Ishikawa (cell line): Measurements from ENCODE around the gene MYH15.

Experiments
- CEBPB ChIP-seq: IDR thresholded peaks from 2 replicates; pipeline ENCODE4 v1.6.1; 2012
- CREB1 ChIP-seq: IDR thresholded peaks from 2 replicates; pipeline ENCODE4 v1.6.1; 2012; ENCODE audit warnings: low read depth
- EGR1 ChIP-seq: IDR thresholded peaks from 2 replicates; pipeline ENCODE4 v1.6.1; 2012
- EP300 ChIP-seq: IDR thresholded peaks from 2 replicates; pipeline ENCODE4 v1.6.1; 2012; ENCODE audit warnings: borderline replicate concordance
- FOXM1 ChIP-seq: IDR thresholded peaks from 2 replicates; pipeline ENCODE4 v1.6.1; 2012; ENCODE audit warnings: low read depth, borderline replicate concordance
- NFIC ChIP-seq: IDR thresholded peaks from 2 replicates; pipeline ENCODE4 v1.6.1; 2012
- RAD21 ChIP-seq: IDR thresholded peaks from 2 replicates; pipeline ENCODE4 v1.6.1; 2012; ENCODE audit warnings: low read depth
- TAF1 ChIP-seq: IDR thresholded peaks from 2 replicates; pipeline ENCODE4 v1.6.1; 2012; ENCODE audit warnings: low read depth, mild to moderate bottlenecking
- TCF12 ChIP-seq: IDR thresholded peaks from 2 replicates; pipeline ENCODE4 v1.6.1; 2012; ENCODE audit warnings: low read depth
- TEAD4 ChIP-seq: IDR thresholded peaks from 2 replicates; pipeline ENCODE4 v1.6.1; 2012
- YY1 ChIP-seq: IDR thresholded peaks from 2 replicates; pipeline ENCODE4 v1.6.1; 2012; ENCODE audit warnings: low read depth
- ZBTB7A ChIP-seq: IDR thresholded peaks from 2 replicates; pipeline ENCODE4 v1.6.1; 2012; ENCODE audit warnings: low read depth
- TF ChIP-seq, protein P1 (sequence below): IDR thresholded peaks from 2 replicates; pipeline ENCODE4 v1.6.1; 2012
- TF ChIP-seq, protein P2 (sequence below): IDR thresholded peaks from 2 replicates; pipeline ENCODE4 v1.6.1; 2012
- TF ChIP-seq, protein P3 (sequence below): IDR thresholded peaks from 2 replicates; pipeline ENCODE4 v1.6.1; 2012; ENCODE audit warnings: low read depth, mild to moderate bottlenecking

Gene MYH15

DNA sequence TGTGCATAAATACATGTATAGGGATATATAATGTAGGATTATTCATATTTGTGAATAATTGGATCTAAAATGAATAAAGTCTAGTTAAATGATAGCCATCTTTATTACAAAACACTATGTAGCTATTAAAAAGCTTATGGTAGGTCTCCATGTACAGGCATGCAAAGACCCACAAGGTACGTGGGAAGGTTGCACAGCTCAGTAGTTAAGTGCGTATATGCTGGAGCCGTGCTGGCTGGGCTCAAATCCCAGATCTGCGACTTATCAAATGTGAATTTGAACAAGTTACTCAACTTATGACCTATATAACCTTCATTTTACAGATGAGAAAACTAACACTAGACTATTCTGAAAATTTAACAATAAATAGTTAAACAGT is 100.6 kb downstream of the MYH15 start:
- TF ChIP-seq RAD21 (no peak), CEBPB (no peak), NFIC (no peak), EP300 (no peak), ZBTB7A (no peak), YY1 (no peak), FOXM1 (no peak), CREB1 (no peak)
- TF ChIP-seq, protein P1, sequence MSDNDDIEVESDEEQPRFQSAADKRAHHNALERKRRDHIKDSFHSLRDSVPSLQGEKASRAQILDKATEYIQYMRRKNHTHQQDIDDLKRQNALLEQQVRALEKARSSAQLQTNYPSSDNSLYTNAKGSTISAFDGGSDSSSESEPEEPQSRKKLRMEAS, result no peak
- TF ChIP-seq, protein P2, sequence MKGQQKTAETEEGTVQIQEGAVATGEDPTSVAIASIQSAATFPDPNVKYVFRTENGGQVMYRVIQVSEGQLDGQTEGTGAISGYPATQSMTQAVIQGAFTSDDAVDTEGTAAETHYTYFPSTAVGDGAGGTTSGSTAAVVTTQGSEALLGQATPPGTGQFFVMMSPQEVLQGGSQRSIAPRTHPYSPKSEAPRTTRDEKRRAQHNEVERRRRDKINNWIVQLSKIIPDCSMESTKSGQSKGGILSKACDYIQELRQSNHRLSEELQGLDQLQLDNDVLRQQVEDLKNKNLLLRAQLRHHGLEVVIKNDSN, result no peak
- TF ChIP-seq, protein P3, sequence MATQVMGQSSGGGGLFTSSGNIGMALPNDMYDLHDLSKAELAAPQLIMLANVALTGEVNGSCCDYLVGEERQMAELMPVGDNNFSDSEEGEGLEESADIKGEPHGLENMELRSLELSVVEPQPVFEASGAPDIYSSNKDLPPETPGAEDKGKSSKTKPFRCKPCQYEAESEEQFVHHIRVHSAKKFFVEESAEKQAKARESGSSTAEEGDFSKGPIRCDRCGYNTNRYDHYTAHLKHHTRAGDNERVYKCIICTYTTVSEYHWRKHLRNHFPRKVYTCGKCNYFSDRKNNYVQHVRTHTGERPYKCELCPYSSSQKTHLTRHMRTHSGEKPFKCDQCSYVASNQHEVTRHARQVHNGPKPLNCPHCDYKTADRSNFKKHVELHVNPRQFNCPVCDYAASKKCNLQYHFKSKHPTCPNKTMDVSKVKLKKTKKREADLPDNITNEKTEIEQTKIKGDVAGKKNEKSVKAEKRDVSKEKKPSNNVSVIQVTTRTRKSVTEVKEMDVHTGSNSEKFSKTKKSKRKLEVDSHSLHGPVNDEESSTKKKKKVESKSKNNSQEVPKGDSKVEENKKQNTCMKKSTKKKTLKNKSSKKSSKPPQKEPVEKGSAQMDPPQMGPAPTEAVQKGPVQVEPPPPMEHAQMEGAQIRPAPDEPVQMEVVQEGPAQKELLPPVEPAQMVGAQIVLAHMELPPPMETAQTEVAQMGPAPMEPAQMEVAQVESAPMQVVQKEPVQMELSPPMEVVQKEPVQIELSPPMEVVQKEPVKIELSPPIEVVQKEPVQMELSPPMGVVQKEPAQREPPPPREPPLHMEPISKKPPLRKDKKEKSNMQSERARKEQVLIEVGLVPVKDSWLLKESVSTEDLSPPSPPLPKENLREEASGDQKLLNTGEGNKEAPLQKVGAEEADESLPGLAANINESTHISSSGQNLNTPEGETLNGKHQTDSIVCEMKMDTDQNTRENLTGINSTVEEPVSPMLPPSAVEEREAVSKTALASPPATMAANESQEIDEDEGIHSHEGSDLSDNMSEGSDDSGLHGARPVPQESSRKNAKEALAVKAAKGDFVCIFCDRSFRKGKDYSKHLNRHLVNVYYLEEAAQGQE, result no peak

DNA sequence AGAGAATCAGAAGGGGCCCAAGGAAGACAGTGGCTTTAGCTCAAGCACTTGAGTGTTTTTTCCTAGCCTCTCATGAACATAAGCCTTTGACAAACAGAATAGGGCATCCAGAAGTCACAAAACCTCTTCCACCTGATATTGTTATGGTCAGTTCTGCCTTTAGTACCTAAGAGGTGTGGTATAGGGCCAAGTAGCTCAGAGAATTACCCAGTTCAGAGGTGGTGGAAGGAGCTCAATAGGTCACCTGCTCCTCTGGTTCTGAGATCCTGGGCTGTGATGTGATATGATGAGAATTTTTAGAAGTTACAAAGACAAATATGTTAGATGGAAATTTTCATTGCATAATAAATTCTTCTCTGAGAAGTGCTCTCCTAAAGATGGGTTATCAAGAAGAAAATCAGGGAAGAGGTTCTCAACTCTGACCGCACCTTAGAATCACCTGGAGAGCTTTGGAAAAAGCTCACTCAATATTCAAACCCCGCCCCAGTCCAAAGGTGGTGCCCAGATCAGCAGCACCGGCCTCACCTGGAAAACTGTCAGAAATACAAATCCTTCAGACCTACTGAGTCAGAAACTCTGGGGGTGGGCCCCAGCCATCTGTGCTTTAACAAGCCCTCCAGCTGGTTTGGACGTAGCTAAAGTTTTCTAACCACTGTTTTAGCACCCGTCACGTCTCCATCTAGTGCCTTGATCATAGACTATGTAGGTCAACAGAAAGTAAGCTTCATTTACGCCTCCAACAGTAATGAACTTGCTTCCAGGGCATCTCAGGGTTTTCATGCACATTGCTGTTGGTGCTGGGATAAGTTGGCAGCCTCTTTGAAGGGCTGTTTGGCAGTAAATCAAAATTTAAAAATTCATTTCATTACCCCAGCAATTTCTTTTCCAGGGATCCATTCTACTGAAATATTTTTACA is 101.3 kb downstream of the MYH15 start:
- TF ChIP-seq EP300 (no peak), RAD21 (no peak), FOXM1 (no peak), TEAD4 (no peak), TCF12 (no peak), EGR1 (no peak), CREB1 (no peak)
- TF ChIP-seq, protein P2, result no peak
- TF ChIP-seq, protein P1, result no peak

DNA sequence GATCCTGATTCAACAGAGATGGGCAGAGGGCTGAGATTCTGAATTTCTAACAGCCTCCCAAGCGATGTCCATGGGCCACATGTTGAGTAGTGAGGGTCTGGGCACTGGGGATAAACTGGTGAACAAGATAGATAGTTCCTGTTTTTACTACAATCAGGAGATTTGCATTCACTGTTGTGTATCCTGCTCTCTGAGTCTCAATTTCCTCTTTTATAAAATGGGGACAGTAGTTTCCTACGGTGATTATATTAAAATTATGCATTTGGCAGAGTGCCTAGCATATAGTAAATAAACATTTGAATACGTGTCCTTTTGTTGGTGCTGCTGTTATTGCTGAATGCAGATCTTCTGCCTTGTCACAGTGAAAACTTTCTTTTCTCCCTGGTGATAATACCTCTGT is 102.5 kb downstream of the MYH15 start:
- no peak for TF ChIP-seq EGR1
- TF ChIP-seq, protein P3, result no peak
- TF ChIP-seq RAD21, result no peak
- no peak for TF ChIP-seq TAF1
- TF ChIP-seq CEBPB, result no peak
- TF ChIP-seq NFIC, result no peak
- TF ChIP-seq TEAD4, result no peak
- no peak for TF ChIP-seq CREB1
- TF ChIP-seq TCF12, result no peak
- TF ChIP-seq FOXM1, result no peak

DNA sequence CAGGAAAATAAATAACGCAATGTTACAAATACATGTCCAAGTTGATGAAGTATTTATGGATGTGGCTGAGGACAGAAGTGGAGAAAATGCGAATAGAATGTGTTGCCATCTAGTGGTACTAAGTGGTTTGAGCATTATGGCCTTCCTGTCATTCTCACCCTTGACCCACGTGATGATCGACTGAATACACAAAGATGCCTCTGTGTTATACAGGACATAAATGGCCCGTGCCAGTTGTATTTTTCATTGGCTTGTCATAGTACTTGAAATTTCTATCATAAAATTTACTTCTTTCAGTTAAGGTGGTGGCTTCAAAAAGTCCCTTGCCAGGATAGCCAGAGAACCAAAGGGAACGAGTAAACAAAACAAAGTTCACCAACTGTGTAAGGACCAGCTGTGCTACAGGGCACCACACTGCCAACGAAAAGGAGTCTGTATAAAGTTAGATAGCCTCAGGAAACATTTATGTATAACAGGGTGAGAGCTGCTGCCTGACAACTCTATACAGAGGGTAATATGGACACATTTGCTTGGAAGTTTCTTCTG is 103.7 kb downstream of the MYH15 start:
- TF ChIP-seq, protein P3, result no peak
- TF ChIP-seq YY1 (no peak), FOXM1 (no peak), CREB1 (no peak), NFIC (no peak), EGR1 (no peak), CEBPB (no peak), RAD21 (no peak), ZBTB7A (no peak), TCF12 (no peak), EP300 (no peak), TEAD4 (no peak), TAF1 (no peak)
- TF ChIP-seq, protein P1, result no peak
- TF ChIP-seq, protein P2, result no peak
